ENCODE results near the gene ARL4D.
A peak's percentile ranks its signal among the peaks of the same experiment; 100 is the strongest.

ARL4D gene

DNA sequence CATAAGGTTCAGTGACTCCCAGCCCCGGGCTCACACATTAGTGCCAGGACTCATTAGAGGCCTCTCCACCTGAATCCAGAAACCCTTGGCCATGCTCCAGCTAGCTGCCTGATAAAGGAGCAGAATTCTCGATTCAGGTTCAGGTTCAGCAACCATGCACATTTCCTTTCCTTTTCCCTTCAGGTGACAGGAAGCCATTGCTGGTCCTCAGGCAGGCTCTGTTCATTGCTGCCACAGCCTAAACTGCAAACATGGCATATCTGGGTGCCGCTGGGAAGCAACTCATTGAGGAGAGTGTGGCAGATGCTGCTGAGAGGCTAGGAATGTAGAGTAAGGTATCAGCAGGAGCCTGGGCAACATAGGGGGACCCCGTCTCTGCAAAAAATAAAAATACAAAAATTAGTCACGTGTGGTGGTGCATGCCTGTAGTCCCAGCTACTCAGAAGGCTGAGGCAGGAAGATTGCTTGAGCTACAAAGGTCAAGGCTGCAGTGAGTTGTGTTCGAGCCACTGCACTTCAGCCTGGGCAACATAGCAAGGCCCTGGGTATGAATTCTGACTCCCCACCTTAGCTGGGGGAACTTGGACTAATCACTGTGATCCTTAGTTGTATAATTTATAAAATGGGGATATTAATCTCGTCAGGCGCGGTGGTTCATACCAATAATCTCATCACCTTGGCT lies 28.7 kb downstream of the ARL4D start:
- TF ChIP-seq CTCF (IDR thresholded peaks at IDR 0.05; ENCODE audit: insufficient read depth, low read depth, low read length, missing control alignments): no peak
- no peak for DNase-seq (ENCODE audit: low read depth)
- H3K4me3 ChIP-seq (ENCODE audit: low read length): no peak overlapping the region

- peak; percentile 22 for TF ChIP-seq CTCF (IDR thresholded peaks at IDR 0.05; ENCODE audit: insufficient read depth, low read depth, low read length, missing control alignments)
- H3K4me3 ChIP-seq (ENCODE audit: low read length): no peak overlapping the region
- DNase-seq (ENCODE audit: low read depth): no peak
Observed at GRCh38 chr17:43428524-43428923, 29.7 kb downstream of the ARL4D start.

GRCh38 chr17:43430936-43431713 lies 32.3 kb downstream of the ARL4D start:
- H3K4me3 ChIP-seq (ENCODE audit: low read length): no peak overlapping the region
- TF ChIP-seq CTCF (IDR thresholded peaks at IDR 0.05; ENCODE audit: insufficient read depth, low read depth, low read length, missing control alignments): no peak
- no peak for DNase-seq (ENCODE audit: low read depth)

DNA sequence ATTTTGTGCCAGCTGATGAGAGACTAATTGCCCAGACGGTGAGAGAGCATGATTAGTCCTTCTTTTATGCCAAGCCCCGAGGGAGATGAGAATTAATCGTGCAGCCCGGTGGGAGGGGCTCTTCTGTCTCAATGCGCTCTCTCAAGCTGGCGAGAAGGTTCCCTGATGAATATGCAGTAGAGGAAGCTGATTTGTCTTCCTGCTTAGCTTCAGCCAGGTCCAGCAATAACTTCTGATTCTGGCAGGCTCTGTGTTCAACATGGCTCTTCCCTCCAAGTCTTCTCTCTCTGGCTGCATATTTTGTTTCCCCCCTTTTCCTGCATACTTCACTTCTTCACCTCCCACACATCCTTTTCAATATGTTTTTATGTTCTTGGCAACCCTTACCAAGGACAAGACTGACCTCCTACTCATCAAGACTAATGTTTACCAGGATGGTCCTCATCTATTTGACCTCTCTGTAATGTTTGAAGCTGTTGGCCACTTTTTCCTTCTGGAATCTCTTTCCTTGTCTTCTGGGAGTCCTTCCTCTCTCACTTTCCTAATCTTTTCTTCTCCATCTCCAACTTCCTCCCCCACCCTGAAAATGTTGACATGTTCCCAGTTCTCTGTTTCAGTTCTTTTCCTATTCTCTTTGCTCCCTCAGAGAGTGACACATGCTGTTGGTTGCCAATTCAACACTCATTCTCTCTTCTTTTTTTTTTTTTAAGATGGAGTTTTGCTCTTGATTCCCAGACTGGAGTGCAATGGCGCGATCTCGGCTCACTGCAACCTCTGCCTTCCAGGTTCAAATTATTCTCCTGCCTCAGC lies 33.1 kb downstream of the ARL4D start:
- TF ChIP-seq CTCF (IDR thresholded peaks at IDR 0.05; ENCODE audit: insufficient read depth, low read depth, low read length, missing control alignments): no peak
- H3K4me3 ChIP-seq (ENCODE audit: low read length): no peak overlapping the region
- DNase-seq (ENCODE audit: low read depth): no peak

DNA sequence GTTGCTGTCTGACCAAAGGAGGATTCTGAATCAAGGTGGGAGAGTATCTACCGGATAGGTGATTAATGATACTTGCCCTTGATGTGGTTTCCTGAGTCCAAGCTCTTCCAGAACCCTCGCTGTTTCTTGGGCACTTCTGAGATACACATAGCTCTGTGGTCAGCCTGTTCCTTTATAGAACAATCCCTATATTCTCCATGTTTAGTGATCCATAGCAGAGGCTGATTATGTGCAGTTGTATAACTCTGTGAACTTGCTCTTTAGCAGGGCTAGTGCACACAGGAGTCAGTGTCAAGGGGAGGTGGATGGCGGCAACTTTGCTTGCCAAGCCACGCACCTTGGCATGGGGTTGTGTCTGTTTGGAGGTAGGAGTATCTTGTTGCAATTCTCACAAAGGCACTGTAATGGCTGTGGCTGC lies 36.1 kb downstream of the ARL4D start:
- DNase-seq (ENCODE audit: low read depth): peak; percentile 58
- no peak overlapping the region for H3K4me3 ChIP-seq (ENCODE audit: low read length)
- TF ChIP-seq CTCF (IDR thresholded peaks at IDR 0.05; ENCODE audit: insufficient read depth, low read depth, low read length, missing control alignments): no peak

- TF ChIP-seq CTCF (IDR thresholded peaks at IDR 0.05; ENCODE audit: insufficient read depth, low read depth, low read length, missing control alignments): no peak
- DNase-seq (ENCODE audit: low read depth): no peak
Observed at GRCh38 chr17:43437756-43438155, 39.0 kb downstream of the ARL4D start.

More at GRCh38 chr17:43437756-43438155, 39.0 kb downstream of the ARL4D start:
- H3K4me3 ChIP-seq (ENCODE audit: low read length): no peak overlapping the region
